NCI-H1436 treated with DMSO at 0.1 percent for 48 hours (cell line): ENCODE measurements around the gene TIGD3.

ENCODE experiments used
- DNase-seq: peaks from one replicate; lab custom pipeline; 2025; lab: John Stamatoyannopoulos, UW

TIGD3 gene

DNA sequence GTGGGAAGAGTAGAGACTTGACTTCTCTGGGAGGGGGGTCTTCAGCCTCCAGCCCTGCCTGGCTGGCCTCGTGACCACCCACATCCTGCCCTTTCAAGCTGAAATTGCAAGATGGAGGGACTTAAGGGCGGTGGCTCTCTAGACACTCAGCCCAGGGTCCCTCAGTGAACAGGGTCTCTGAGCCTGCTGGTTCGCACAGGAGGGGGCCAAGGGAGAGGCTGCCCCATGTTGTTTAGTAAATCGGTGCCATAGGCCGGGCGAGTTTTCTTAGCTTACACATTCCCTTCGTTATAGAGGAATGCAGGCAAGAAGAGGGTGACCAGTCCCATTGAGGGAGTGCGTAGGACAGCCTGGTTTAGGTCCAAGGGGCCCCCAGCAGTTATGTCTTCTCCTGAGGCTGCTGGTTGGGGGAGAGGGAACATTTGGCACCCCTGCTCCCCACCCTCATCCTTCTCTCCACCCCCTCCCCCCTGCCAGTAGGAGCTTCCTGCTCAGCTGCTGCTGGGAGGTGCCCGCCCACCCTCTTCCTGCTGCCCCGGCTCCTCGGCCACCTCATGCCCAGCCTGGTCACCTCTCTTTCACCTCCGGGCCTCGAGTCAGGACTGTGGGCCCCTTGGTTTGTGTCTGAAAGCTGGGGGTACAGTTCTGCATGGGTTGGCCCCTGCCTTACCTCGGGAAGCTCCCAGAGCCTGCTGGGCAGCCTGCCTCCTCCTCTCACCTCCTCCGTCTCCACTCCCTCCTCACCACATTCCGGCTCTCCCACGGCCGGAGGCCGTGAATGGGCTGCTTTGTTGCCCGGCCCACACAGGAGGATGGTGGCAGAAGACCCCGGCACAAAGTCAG lies 35.8 kb downstream of the TIGD3 start:
- DNase-seq, result no peak

DNA sequence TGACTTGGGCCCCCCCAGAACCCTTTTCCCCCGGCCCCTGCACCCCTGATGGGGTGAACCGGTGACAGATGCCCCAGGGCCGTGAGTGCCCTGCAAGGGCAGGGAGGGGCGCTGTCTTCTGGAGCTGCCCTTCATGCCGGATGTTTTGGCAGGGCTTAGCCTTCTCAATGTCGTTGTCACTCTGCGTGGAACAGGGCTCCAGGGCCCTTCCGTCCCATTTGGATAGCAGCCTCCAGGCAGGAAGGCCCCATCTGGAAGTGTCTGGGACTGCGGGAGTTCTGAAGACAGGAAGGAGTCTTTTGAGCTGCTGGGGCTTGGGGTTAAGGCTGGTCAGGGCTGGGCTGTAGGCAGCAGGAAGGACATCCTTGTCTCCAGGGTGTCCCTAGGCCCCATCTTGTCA lies 36.4 kb downstream of the TIGD3 start:
- no peak for DNase-seq

DNA sequence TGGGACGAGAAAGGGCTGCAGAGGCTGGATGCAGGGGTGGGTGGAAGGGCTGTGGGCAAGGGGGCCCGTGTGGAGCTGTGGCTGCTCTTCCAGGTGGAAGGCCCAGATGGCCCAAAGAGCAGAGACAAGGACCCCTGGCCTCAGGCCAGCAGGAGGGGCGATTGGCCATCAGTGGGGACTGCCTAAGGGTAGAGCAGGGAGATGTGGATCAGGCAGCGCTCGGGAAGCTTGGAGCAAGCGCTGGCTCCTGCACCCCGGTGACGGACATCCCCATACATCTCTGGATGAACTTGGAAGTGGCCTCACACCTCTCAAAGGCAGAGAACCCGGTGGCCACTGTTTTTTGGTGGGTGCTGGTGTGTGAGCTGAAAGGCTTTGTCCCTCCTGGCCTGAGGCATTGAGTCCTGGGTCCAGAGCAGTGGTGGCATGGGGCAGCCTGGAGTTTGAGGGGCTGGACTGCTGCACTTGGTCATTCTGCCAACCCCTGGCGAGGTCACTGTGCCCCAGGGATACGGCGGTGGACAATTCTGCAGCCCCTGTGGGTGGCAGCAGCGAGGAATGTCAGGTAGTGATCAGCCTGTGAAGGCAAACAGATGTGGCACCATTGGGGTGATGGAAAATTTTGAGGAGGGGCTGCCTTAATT lies 37.8 kb downstream of the TIGD3 start:
- DNase-seq, result no peak

DNA sequence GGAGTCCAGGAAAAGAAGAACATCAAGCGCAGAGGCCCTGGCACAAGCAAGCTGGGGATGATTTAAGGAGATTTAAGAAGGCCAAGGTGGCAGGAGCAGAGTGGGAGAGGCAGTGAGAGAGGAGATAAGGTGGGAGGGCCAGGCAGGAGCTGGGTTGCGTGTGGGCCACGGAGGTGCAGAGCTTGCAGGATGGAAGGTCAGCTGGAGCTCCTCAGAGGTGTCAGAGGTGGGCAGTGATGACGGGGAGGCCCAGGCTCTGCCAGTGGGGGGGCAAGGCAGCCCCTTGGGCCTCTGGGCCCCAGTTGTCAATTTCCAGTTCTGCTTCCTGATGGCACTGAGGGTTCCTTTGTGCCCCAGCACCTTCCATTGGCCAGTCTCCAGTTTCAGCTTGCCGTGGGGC lies 38.3 kb downstream of the TIGD3 start:
- DNase-seq, result no peak

DNA sequence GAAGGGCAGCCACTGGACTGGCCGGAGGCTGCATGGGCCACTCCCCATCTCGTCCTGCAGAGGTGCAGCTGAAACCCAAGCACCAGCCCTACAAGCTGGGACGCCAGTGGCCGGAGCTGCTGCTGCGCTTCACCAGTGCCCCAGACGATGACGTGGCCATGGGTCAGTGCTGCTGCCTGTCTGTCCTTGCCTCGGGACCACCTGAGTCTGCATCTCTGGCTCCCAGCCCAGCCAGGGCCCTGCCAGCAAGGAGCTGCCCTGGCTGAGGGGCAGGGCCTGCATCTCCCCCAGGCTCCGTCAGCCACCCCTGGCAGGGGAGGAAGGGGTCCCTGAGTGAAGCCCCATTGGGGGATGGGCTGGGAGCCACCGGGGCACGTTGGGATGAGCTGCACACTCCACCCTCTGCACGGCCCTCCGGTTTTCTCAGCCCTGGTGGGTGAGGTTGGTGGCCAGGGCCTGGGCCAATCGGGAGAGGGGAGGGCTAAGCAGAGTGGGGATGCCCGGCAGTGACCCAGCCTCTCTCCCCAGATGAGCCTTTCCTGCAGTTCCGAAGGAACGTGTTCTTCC lies 39.0 kb downstream of the TIGD3 start:
- DNase-seq, result no peak

DNA sequence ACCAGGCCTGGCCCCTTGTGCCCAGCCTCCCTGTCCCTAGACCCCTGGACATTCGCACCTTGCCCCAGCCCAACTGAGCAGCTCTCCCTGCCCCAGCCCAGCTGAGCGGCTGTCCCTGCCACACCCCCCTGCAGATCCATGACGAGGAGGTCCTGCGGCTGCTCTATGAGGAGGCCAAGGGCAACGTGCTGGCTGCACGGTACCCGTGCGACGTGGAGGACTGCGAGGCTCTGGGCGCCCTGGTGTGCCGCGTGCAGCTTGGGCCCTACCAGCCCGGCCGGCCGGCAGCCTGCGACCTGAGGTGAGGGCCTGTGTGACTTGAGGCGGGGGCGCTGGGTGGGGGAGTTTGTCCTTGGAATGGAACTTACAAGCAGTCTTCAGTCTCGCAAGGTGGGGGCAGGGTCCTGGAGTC lies 39.6 kb downstream of the TIGD3 start:
- no peak for DNase-seq

DNA sequence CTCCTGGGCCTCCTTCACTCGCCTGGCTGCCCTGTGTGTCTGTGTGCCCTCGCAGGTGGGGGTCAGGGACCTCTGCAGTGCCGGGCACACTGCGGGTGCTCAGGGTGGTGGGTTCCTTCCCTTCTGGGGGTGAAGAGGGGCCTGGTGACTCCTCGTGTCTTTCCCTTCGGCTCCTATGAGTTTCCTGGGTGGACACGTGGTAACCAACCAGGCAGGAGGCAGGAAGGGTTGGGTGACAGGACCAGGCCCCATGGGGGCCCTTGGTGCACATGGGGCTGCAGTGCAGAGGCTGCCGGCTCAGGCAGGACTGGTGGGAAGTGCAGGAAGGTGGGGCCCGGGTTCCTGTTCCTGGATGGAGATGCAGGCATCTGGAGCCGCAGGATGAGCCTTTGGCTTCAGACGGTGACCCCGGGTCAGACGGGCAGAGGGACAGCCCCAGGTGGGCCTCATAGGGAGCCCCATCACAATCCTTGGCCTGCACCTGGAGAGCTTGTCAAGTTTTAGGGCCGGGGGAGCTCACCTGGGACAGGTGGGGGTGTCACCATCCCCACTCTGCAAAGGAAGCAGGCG lies 41.5 kb downstream of the TIGD3 start:
- no peak for DNase-seq

DNA sequence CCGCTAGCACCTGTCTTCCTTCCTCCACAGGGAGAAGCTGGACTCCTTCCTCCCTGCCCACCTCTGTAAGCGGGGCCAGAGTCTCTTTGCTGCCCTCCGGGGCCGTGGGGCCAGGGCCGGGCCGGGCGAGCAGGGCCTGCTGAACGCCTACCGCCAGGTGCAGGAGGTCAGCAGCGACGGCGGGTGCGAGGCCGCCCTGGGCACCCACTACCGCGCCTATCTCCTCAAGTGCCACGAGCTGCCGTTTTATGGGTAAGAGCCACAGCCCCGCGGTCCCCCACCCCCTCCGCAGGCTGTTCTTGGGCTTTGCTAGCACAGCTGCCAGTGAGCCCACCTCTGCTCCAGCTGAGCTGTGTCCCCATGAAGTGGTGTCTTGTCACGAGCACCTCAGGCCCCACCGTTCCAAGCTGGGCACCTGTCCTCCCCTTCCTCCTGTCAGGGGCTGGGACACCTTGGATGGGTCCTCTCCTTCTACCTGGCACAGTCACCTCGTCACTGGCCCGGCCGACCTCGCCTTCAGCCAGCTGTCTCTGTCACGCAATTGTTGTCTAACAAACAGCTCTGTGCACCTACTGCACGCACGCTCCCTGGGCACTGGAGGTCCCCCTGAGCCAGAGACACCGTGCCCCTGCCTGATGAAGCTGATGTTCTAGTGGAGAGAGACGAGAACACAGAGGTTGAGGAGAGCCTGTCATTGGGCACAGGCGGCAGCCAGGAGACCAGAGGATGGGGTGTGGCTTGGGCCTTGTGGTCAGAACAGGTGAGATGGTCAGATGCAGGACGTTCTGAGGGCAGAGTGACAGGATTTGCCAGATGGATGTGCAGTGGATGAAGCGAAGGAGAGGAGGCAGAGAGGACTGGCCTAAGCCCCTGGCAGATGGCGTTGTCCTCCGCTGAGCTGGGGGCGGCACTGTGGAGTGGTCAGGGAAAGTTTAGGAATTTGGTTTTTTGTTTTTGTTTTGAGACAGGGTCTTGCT lies 42.5 kb downstream of the TIGD3 start:
- DNase-seq, result no peak

DNA sequence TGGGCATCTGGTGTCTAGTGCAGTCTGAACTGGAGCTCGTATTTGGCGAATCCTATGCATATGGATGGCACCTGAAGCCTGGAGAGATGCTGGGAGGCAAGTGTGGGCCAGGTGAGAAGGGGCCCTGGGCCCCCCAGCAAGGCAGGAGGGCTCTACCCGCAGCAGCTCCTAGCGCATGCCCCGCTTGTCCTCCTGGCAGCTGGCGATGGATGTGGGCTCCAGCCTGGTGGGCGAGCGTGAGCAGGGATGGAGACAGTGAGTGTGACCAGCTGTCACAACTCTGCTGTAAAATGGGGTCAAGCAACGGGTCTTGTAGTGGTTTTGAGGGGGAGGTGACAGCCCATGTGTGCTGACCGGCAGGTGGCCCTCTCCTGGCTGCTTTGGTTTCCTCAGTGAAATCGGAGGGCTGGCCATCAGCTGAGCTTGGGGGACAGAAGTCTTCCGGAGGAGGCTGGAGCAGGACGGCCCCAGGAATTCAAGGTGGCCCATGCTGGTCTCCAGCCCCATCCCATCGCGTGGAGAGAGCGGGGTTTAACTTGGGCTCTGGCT lies 43.9 kb downstream of the TIGD3 start:
- no peak for DNase-seq

DNA sequence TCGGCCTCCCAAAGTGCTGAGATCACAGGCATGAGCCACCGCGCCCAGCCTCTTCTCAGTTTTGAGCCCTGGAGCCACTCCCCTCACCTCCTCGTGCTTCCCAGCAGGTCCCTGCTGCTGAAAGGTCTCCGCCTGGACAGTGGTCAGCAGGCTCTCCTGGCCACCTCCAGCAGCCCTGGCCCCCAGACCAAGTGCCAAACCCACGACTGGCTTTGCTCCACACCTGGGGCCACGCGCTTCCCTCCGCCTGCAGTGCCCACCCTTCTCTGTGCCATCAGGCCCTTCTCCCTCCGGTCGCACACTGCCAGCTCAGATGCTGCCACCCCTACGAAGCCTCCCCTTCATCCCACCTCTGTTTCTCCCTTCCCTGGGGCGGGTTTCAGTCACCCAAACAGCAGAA lies 44.7 kb downstream of the TIGD3 start:
- DNase-seq, result no peak

DNA sequence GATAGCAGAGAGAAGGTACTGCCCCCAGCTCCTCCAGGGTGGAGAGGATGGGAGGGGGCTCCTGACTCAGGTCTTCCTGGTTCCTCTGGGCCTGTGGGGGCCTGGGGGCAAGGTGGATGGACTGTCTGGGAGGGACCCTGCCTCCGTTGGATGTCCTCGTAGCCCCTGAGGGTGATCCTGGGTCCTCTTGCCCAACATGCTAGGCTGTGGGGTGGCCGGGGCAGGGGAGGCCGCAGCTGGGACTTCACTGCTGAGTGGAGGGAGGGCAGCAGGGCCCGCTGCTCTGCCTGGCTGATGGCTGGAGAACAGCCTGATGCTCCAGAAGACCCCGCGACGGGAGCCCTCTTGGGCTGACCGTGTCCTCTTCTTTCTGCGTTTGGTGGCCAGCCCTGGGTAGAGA lies 45.3 kb downstream of the TIGD3 start:
- no peak for DNase-seq

DNA sequence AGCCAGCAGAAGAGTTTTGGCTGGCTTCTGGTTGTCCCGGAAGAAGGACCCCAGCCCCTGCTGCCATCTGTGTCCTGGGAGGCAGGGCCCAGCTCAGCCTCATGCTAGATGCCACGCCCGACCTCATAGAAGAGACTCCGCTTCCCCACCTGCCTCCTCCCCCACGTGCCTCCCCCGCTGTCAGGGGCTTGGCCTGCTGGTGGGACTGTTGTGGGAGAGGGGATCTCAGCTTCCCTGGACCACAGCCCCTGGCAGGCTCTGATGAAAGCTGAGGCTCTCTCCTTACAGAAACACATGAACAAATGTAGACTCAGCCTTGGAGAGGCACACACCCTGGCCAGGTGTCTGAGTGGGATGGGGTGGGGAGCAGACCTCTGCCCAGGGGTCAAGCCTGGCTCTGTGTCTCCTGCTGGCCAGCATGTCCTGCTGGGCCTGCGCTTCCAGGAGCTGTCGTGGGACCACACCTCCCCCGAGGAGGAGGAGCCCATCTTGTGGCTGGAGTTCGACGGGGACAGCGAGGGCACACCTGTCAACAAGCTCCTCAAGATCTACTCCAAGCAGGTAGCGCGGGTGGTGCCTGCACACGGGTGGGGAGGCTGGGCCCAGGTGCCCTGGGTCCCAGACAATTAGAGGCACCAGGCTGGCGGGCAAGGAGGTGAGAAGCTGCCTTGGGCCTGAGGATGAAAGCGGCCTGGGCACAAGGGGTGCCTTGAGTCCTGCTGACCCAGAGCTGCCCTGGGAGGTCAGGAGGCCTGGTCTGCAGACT lies 45.9 kb downstream of the TIGD3 start:
- no peak for DNase-seq

DNA sequence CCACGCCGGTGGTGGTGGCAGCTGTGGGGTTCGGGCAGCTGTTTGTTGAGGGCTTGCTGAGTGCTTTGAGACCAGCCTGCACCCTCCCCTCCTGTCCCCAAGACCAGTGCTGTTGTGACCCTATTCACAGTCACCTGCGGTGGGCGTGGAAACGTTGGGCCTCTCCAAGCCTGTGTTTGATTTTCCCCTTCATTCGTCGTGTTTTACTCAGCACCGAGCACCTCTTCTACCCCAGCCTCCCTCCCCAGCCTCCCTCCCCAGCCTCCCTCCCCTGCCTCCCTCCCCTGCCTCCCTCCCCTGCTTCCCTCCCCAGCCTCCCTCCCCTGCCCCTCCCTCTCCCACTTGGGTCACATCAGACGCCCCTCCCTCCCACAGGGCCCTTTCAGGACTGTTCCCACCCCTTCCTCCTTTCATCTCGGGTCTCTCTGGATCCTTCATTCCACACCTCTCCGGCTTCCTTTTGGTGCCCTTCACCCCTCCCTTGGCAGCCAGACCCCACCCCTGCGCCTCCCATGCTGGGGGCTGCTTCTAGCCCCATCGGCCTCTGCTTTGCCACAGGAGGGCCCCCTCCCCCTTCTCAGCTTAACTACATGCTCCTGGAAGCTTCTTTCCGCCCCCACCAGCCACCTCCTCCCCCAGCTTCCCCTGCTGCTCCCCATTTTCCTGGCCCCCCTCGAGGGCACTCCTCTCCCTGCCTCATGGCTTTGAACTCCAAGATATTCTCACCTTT lies 46.7 kb downstream of the TIGD3 start:
- no peak for DNase-seq

DNA sequence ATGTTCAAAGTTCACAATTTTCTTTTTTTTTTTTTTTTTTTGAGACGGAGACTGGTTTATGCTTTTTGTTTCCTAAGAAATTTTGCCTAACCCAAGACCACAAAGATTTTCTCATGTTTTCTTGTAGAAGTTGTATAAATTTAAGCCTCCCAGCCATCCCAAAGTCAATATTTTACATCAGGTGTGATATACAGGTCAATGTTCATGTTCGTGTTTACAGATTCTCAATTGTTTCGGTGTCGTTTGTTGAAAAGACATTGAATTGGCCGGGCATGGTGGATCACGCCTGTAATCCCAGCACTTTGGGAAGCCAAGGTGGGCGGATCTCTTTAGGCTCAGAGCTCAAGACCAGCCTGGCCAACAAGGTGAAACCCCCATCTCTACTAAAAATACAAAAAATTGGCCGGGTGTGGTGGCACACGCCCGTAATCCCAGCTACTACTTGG lies 47.3 kb downstream of the TIGD3 start:
- DNase-seq, result no peak

DNA sequence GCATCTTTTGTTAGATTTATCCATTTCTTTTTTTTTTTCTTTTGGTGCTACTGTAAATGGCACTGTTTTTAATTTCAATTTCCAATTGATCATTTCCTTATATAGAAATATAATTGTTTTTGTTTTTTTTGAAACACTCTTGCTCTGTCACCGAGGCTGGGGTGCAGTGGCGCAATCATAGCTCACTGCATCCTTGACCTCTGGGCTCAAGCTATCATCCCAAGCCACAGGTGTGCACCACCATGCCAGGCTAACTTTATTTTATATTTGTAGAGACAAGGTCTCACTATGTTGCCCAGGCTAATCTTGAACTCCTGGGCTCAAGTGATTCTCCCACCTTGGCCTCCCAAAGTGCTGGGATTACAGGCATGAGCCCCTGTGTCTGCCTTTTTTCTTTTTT lies 48.2 kb downstream of the TIGD3 start:
- DNase-seq, result no peak

DNA sequence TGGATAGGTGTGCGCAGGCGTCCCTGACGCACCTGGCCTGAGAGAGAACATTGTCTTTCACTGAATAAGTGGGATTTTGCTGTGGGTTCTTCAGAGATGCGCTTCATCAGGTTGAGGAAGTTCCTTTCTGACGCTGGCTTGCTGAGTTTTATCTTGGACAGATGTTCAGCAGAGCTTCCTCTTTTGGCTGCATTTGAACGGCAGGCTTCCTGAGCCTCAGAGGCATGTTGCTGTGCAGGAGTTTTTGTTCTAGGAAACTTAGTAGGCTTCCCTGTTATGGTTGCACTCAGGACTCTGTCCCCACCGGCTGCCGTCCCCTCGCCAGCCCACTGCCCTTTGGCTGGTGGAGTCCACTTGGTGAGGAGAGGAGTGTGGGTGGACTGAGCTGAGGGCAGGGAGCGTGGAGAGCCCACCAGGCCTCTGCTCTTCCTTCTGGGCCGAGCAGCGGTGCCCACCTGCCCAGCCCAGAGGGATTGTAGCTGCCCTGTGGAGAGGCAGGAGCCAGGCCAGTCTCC lies 49.1 kb downstream of the TIGD3 start:
- no peak for DNase-seq

DNA sequence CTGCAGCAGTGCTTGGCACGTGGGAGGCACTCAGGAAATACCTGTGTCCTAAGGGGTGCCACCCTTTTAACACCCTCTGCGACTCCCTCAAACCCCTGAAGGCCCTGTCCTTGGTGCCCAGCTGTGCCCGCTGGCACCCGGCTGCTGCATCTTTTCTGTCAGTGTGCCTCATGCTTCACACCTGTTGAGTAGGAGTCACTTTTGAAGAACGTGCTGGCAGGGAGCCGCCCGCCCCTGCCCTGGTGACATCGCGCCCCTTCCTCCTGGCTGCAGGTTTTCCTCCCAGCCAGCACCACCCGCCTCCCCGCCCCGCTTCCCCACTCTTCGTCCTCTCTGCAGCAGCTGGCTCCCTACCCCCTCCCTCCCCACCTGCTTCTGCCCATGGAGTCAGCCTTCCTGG lies 49.7 kb downstream of the TIGD3 start:
- no peak for DNase-seq

DNA sequence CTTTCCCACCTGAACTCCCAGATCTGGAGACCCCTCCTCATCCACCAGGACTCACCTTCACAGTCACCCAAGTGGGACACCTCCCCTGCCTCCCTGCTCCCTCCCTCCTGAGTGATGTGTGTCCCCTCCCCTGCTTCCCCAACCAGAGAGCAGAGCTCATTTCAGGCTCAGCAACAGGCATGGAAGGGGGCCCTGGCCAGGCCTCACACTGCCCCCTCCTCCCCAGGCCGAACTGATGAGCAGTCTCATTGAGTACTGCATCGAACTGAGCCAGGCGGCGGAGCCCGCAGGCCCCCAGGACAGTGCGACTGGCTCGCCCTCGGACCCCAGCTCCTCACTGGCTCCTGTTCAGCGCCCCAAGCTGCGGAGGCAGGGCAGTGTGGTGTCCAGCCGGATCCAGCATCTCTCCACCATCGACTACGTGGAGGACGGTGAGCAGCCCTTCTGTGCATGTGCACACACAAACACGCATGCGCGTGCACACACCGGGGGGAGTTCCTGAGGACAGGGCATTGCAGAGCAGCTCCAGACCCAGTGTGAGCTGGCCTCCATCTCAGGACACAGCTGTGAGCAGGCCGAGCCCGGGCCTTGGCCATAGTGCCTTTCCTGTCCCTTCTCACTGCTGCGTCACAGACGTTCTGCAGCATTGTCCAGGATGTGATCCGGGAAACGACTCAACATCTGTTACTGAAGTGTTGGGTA lies 50.2 kb downstream of the TIGD3 start:
- no peak for DNase-seq
